ENCODE results near the gene GADD45A.

The GADD45A gene

DNA sequence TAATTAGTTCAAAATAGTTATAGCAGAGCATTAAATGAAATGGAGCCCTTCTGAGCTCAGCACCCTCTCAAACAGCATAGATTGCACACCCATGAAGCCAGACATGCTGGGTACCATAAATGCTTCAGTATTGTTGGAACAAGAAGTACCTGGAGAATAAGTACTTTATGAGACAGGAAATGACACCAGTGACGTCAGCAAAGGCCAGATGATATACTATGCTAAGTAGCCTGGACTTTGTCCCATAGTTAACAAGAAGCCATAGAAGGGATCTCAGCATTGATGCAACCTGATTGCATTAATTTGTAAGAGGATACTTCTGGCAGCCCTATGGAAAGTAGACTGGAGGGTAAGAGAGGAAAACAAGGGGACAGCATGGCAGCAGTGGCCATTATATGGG is 16.3 kb upstream of the GADD45A start:
- DNase-seq, result no peak

DNA sequence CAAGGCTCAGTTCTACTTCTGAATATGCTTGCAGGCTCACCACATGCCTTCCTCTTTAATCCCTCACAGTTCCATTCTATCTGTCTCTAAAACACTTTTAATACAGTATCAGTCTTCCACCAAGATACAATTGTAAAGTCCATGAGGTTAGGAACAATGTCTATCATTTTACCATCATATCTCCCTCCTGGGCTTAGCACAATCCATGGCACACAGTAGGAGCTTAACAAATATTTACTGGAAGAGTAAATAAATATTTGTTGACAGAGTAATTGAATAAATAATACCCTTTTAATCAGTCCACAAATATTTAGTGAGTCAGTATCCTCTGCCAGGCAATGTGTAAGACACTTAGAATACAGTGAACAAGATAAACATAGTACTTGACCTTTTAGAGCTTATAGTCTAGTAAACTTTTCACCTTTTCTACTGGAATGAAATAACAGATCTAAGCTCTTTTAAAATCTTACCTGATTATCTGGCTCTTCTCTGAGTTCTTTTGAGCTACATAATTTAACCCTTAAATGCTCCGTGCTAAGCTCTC is 12.7 kb upstream of the GADD45A start:
- DNase-seq, result no peak

DNA sequence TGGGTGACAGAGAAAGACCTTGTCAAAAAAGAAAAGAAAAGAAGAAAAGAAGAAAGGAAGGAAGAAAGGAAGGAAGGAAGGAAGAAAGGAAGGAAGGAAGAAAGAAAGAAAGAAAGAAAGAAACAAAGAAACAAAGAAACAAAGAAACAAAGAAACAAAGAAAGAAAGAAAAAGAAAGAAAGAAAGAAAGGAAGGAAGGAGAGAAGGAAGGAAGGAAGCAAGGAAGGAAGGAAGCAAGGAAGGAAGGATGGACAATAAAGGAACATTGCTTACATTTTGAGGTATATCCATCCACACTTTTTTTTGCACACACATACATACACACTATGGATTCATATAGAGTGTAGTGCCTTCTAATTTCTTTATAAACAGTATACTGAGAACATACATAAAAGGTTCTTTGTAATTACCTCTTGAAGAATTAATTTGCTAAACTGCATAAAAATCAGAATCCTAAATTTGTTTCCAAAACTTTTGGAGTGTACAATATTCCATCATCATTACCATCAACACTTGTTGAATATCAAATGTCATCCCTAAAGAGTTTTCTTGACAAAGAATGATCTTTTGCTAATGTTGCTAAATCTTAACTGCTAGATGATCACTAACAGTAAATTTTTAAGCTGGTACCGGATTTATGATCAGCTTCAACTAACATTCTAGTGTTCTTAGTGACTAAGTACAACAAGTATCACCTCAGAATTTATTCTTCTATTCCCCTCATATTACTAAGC is 11.4 kb upstream of the GADD45A start:
- DNase-seq, result no peak

DNA sequence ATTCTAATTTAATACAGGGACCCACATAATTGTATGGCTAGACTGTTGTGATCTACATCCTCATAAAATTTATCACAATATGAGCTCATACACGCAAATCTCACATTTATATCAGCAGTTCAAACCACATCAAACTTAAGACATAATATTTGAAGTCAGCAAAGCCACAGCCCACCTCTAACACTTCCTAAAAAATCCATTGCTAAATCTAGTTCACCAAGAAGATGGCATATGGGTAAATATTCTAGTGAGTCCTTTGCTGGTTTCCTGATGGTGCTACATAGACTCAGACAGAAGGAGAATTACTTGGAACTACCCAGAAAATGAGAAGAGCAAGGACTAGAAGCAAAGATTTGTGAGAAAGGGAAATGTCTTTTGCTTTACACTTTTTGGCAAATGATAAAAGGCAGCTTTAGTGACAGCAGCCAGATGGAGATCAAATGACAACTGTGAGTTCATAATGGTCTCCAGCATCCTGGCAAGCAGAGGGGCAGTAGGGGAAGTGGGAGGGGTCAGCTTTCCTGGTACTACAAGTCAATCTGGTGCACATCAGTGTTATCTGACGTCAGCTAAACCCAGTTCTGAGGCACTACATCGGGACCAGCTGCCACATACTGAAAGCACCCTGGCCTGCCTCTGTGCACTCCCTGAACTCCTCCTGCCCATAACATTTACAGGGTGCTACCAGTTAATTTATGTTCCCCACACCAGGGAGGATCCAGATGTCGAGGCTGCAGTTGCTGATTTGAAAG is 10.6 kb upstream of the GADD45A start:
- DNase-seq, result peak in 2 of 56 donors; percentile 3 to 4

DNA sequence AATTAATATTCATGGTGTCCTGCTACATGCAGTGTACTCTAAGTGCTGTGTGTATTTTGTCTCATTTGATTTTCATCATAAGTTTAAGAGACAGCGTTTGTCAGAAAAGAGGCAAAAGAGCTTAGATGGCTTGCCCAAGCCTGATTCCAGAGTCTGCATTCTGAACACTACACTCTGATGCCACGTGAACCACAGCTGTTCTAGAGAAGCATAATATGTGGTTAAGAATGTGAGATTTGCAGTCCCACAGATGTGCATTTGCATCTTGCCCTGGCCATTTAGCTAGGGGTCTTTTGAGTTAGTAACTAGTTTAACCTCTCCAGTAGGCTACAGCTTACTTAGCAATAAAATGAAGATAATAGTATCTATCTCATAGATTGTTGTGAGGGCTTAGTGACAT is 9.2 kb upstream of the GADD45A start:
- DNase-seq, result no peak

DNA sequence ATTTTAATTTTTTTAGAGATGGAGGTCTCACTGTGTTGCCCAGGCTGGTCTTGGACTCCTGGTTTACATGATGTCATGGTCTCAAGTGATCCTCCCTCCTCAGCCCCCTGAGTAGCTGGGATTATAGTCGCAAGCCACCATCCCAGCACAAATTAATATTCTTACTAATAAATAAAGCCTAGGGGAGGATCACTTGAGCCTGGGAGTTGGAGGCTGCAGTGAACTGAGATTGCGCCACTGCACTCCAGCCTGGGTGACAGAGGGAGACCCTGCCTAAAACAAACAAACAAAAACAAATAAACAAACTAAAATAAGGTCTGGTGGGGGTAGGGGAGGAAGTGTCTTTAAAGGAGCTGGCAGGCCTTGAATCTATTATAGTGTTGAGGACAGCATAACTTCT is 8.7 kb upstream of the GADD45A start:
- no peak for DNase-seq

DNA sequence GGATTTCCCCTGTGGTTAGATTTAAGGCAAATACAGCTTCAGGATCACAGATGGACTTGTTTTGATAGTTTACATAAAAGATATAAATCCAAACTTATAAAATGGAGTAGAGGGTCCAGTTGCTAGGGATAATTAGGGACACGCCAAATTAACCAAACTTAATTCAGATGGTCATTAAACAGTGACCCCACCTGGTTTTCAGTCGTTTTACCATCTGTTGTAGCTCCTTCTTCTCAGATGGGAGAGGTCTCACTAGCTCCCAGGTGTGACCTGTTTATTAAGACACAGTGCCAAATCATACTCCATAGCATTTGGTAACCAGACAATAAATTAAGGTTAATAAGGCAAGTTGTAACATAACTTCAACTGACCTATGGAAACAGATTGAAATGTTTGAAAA is 8.1 kb upstream of the GADD45A start:
- DNase-seq, result no peak

DNA sequence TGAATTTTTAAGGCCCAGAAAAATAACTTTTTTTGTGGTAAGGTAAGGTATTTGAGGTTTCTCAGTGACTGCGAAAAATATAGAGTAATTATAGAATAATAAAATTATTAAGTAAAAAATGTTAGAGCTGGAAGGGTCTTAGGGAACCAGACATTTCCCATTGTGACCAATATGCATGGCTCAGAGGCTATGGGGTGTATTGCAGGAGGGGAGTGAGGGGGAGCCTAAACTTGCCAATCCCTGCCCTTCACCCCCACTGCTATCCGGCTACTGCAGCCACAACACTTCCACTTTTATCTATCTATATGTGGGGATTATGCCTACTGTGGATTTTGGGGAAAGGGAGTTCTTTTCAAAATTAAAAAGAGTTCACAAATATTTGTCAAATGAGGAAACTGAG is 7.6 kb upstream of the GADD45A start:
- DNase-seq, result no peak

DNA sequence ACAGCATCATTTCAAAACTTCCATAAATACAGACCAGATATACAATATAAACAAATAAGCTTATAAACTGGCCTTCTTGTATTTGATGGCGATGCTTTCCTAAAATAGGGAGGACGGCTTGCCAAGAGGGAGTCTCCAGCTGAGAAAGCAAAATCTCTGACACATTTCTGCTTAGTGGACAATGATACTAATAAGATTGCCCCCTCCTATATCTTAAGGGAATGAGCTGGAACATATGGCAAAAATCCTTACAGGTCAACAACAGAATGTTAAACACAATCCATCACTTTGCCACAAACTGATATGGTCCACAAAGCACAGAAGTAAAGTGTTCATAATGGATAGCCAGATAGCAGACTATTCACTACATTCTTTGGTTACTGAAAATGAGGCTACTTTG is 7.1 kb upstream of the GADD45A start:
- no peak for DNase-seq

DNA sequence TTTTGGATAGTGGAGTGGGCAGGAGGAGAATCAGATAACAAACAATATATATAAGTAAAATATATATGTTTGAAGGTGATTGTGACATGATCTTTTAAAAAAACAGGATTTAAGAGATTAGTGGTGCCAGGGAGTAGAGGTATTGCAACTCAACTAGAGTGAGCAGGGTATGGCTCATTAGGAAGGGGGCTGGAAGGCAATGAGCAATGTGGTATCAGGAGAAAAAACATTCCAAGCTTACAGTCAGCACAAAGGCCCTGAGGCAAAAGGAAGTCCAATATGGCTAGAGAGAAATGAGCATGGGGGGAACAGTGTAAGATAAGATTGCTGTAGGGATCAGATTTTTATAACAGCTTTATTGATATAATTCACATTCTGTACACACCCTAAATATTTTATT is 5.3 kb upstream of the GADD45A start:
- DNase-seq, result no peak

DNA sequence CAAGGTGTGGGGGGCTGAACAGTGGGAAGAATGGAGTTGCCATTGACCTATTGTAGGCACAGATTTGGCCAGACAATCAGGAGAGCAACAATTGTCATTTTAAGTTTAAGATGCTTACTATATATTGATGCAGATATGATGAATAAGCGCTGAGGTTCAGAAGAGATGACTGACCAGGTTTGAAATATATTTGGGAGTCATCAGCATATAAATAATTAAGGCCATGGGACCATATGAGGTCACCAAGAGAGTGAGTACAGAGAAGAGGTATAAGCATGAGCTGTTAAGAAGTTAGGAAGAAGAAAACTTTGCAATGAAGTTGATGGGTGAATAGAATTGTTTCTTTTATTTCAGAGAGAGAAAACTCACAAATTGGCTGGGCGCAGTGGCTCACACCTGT is 4.5 kb upstream of the GADD45A start:
- DNase-seq, result no peak

DNA sequence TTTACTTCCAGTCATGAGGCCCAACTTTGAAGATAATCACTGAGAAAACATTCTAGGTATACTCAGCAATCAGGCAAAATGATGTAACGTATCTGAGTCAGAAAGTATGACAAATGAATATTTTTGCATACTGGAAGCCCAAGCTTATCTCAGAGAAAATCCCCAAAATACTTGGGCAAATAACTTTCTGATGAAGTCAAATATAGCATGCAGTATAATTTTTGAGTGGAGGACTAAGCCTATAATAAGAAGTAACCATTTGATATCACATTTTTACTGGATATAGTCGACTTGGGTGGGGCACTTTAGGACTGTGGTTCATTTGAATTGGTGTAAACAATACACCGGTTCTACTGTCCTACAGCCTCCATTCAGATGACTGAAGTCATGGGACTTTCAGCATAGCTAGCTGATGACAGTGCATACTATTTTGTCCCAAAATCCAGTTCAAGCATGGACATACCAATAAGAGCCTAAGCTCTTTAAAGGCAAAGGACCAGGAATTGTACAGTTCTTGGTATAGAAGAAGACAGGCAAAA is 2.3 kb upstream of the GADD45A start:
- no peak for DNase-seq

DNA sequence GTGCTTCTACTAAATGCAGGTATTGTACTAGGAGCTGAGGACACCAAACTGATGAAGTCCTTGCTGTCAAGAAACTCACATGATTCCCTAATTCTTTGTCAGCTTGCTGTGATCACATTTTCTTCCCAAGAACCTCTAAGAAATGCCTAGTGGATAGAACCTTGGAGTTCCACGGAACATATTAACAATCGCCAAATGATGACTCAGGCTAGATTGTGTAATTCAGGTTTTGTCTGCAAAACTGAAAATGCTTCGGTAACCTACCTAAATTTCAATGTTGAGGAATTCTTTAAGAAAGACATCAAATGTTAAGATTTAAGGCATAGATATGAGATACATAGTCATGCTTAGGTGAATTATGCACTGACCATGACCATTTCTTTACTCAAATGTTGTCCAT is 1.7 kb upstream of the GADD45A start:
- DNase-seq, result no peak

DNA sequence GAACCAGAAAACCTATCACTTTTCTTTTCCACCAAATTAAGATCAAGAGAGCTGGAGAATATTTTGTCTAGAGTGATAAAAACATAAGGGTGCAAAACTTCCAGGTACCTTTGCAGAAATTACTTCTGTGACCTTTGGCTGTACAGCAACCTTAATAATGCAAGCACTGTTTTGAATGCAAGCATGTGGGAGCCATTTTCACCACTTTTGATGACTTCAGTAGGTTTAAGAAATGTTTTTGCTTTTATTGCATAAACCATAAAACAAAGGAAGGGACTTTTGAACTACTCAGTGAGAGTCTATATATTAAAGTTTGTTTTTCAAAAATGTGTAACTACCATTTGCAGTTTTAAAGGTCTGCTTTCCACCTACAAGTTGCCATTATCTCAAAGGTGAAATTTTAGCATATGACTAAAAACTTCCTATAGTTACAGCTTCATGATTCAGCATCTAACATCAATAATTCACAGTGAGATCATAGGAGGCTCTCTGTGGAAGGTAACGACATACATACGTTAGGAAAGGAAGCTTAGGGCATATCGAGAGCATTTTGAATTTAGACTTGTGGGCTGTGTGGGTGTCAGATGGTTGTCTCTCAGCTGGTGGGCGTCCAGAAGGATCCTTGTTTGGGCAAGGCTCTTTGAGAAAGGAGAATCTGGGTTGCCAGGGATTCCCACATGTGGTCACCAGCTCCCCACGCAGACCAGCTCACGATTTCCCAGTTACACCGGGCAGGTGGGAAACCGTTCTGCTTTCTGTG is 1.1 kb upstream of the GADD45A start:
- DNase-seq, result peak in 13 of 56 donors; percentile 4 to 34 (median 12)

DNA sequence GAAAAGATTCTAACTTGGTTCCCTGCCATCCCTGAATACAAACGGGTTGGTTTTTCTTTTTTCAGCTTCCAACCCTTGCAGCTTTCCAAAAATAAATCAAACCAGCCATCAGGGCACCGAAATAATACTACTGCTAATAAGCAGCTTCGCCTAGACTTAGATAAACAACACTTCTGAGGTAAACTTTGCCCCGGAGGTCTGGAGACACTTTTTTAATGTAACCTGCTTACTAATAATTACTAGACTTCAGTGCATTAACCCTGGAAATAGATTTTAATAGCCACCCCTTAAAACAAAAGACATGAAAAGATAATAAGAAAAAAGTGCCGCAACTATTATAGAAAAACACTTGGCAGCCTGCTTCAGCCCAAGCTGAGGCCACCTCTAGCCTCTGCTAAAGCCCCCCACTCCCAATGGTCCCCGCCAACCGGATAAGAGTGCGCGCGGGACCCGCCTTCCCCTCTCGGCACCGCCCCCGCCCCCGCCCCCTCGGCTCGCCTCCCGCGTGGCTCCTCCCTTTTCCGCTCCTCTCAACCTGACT is 405 bp upstream of the GADD45A start:
- peak in 3 of 56 donors; percentile 26 to 32 (median 30) for DNase-seq

DNA sequence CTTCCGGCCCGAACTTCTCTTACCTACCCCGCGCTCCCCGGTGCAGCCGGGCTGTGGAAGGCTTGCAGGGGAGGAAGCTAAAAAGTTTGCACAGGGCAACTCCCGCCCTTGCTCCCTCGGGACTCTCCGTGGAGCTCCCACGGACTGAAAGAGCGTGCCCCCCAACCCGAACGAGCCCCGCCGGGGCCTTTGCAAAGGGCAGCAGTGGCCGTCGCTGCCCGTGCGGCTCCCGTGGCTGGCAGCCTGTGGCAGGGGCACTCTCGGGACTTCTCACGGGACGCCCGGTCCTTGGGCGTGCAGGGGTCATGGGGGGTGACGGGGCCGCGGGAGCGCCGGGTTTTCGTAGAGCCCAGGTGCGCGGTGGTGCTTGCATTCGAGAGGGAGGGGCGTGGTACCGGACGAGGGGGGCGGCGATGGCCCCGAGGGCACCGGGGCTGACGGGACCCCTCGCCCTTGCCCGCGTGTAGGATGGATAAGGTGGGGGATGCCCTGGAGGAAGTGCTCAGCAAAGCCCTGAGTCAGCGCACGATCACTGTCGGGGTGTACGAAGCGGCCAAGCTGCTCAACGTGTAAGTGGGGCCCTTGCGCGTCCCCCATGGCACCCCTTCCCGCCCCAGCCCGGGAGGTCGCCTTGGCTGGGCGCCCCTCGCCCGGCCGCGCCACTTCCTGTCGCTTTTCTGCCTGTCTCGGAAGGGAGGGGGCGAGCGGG is 711 bp downstream of the GADD45A start:
- peak in 20 of 56 donors; percentile 10 to 62 (median 46) for DNase-seq

DNA sequence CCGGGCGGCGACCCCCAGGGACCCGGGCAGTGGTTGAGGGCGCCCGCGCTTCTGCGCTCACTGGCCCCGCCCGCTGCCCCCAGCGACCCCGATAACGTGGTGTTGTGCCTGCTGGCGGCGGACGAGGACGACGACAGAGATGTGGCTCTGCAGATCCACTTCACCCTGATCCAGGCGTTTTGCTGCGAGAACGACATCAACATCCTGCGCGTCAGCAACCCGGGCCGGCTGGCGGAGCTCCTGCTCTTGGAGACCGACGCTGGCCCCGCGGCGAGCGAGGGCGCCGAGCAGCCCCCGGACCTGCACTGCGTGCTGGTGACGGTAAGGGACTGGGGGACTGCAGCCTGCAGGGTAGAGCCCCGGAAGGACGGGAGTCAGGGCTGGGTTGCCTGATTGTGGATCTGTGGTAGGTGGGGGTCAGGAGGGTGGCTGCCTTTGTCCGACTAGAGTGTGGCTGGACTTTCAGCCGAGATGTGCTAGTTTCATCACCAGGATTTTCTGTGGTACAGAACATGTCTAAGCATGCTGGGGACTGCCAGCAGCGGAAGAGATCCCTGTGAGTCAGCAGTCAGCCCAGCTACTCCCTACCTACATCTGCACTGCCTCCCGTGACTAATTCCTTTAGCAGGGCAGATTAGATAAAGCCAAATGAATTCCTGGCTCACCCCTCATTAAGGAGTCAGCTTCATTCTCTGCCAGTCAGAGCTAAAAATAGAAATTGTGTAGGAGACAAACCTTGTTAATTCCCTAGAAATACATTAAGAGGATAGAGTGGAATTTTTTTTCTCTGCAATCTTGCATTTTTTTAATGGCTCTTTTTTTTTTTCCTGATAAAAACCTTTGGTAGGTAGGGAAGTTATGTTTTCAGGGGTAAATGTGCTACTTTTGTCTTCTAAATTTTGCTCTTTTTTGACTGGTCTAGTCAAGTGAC is 1.5 kb downstream of the GADD45A start:
- peak in 49 of 56 donors; percentile 12 to 72 (median 48) for DNase-seq

DNA sequence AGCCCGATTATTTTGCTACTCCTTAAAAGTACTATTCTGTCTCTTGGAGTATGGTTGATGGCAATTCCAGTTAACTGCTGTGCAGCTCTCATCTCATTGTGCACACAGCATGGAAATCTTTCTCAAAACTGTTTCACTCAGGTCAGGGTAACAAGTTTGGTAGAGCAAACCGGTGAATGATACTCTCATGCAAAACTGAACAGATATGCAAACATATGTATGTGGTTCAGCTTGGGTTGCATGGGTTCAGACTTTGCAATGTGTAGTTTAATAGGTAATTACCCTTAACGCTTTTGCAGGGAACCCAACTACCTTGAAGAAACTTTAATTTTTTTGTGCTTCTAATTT is 2.2 kb downstream of the GADD45A start:
- DNase-seq, result no peak

DNA sequence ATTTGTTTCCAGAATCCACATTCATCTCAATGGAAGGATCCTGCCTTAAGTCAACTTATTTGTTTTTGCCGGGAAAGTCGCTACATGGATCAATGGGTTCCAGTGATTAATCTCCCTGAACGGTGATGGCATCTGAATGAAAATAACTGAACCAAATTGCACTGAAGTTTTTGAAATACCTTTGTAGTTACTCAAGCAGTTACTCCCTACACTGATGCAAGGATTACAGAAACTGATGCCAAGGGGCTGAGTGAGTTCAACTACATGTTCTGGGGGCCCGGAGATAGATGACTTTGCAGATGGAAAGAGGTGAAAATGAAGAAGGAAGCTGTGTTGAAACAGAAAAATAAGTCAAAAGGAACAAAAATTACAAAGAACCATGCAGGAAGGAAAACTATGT is 2.6 kb downstream of the GADD45A start:
- no peak for DNase-seq

Measured in amygdala (tissue), 56 donors.